A172 (cell line): Measurements from ENCODE around the gene NOC2L. TPM values are rescaled to one million over a fixed set of nuclear protein-coding genes. Genes with fewer than 3 reads are reported as not detected.

Experiments
- DNase-seq: peaks from one replicate; pipeline ENCODE4 v3.0.0-alpha.2; 2015; ENCODE audit warnings: low spot score
- total RNA-seq: library from RNA; depleted of rRNA; stranded (reverse); fragments of >200 nt; shearing (Covaris generic); gene quantifications from 2 replicates; pipeline ENCODE4 v1.2.3, GENCODE V29; 2014

NOC2L gene
- total RNA-seq, 1 experiment from 2014 or later = 68.7 TPM

DNA sequence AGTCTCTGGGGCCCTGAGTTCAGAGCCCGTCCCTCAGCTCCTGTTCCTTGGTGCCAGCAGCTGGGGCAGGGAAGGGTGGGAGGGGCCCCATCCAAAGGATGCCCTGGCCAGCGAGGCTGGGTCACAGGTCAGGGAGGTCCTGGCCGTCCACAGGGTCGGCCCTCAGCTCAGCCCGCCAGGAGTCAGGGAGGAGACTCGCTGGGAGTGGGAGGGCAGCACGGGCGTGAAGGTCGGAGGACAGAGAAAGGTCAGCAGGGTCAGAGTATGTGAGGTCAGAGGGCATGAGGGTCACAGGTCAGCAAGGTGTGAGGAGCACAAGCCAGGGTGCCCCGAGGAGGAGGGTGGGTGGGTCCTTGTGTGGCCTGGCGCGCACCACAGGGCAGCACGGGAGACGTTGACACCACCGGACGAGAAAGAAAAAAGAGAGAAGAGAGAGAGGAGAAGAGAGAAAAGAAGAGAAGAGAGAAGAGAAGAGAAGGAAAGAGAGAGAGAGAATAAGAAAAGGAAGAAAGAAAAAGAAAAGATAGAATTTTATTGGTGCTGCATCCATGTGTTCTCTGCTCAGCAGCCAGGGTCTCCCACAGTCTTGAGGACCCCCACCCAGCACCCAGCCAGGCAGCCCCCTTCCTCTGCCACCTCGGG, 15.8 kb upstream of the NOC2L start:
- DNase-seq = no peak

DNA sequence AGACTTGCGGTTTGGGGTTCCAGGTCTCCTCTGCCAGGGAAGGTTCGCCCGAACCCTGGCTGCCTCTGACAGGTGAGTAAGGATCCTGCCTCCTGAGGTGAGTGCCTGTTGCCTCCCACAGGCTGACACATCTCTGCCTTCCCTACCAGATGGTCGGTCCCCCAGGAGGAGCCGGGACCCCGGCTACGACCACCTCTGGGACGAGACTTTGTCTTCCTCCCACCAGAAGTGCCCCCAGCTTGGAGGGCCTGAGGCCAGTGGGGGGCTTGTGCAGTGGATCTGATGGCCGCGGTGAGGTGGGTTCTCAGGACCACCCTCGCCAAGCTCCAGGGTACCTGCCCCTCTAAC, 15.2 kb upstream of the NOC2L start:
- no peak for DNase-seq

DNA sequence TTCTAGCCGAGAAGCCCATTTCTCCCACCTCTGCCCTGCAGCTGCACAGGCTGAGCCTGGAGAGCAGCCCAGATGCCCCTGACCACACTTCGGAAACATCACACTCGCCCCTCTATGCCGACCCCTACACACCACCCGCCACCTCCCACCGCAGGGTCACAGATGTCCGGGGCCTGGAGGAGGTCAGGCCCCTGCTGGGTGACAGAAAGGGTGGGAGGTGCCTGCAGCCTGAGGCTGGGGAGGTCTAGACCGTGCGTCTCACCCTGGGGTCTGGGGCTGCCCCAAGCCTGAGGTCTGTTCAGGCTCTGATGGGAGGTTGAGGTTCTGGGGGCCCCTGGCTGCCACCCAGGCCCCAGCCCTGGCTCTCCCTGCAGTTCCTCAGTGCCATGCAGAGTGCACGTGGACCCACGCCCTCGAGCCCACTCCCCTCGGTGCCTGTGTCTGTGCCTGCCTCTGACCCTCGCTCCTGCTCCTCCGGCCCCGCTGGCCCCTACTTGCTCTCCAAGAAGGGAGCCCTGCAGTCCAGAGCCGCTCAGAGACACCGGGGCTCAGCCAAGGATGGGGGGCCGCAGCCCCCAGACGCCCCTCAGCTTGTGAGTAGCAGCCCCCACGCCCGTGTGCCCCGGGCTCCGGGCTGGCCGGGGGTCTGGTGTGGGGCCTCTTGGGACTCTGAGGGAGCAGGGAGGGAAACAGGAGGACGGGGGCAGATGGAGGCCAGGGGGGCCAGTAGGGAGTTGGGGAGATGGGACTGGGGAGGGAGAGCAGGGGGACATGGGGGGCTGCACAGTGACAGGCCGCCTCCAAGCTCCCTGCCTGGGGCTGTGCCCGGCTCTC, 14.6 kb upstream of the NOC2L start:
- DNase-seq = no peak

DNA sequence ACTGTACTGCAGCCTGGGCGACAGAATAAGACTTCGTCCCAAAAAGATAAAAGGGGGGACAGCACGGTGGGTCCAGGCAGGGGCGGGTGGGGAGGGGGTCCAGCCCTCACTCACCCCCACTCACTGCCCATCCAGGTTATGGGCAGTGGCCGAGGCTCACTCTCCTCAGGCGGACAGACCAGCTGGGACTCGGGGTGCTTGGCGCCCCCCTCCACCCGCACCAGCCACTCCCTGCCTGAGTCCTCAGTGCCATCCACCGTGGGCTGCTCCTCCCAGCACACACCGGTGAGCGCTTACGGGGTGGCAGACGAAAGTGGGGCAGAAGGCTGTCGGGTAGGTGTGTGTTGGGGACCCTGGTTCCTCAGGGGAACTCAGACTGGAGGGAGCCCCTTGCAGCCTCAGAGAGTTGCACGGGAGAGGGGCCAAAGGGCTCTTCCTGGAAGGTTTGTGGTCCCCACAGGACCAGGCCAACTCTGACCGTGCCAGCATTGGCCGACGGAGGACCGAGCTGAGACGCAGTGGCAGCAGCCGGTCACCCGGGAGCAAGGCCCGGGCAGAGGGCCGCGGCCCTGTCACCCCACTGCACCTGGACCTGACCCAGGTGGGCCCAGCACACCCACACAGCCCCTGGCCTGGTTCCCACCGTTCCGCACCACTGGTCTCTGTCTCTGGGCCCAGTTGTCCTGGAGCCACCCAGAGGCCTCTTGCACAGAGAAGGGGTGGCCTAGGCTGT, 13.8 kb upstream of the NOC2L start:
- DNase-seq = no peak

DNA sequence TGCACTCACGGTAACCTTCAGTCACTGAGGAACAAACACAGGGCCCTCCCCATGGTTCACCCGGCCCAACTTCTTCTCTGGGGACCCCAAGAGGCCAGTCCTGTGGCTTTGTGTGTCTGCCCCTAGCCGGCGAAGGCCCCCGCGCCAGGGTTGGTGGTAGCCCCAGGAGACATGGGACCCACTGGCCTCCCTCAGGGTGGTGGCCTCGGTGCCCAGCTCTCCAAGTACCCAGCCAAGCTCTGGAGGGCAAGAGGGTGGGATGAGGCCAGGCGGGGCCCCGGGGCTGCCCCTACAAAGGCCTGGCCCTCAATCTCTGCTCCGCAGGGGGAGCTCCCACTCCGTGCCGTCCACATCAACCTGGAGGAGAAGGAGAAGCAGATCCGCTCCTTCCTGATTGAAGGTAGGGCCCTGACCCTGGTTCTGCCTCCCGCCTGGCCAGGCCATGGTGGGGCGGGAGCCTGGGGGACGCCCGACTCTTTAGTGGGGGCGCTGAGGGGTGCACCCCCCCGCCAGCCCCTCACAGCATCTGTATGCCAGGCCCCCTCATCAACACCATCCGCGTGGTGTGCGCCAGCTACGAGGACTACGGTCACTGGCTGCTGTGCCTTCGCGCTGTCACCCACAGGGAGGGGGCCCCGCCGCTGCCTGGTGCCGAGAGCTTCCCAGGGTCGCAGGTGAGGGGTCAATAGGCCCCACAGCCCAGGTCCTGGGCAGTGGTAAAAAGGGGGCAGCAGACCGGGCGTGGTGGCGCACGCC, 12.9 kb upstream of the NOC2L start:
- DNase-seq = no peak

DNA sequence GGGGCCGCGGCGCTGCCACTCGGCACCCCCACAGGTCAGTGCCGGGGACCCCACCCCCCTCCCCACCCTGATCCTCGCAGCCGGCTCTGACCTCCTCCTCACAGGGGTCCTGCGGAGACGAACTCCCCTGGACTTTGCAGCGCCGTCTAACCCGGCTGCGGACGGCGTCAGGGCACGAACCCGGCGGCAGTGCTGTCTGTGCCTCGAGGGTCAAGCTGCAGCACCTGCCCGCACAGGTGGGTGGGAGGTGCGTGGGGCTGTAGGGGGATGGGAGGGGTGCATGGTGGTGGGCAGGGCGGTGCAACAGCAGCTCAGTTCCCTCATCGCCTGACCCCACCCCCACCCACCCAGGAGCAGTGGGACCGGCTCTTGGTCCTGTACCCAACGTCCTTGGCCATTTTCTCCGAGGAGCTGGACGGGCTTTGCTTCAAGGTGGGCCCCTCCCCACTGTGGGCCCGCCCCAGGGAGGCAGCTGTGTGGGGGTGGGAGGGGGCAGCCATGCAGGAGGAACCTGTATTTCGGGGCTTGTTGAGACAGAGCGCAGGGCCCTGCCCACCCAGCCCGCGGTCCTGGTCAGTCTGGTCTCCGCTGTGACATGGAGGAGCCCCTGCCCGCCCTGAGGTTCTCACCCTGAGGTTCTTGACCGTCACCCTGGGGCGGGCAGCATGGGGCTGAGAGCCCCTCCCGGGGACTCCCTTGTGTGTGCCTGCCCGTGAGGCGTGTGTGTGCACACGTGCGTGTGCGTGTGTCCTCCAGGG, 12.1 kb upstream of the NOC2L start:
- DNase-seq = no peak

DNA sequence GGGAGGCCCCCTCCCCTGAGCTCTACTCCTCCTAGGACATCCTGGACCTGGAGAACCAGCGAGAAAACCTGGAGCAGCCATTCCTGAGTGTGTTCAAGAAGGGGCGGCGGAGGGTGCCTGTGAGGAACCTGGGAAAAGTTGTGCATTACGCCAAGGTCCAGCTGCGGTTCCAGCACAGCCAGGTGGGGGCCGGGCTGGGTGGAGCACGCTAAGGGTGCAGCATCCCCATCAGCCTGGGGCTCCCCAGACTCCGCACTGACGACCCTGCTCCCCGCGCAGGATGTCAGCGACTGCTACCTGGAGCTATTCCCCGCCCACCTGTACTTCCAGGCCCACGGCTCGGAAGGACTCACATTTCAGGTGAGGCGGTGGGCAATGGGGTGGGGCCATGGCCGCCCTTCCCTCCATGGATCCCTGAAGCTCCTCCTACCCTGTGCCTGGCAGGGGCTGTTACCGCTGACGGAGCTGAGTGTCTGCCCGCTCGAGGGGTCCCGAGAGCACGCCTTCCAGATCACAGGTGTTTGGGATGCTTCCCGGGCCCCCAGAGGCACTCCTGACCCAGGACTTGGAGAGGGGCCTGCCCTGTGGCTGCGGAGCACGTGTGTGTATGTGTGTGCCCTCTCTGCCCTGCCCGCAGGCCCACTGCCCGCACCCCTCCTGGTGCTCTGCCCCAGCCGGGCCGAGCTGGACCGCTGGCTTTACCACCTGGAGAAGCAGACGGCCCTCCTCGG, 11.4 kb upstream of the NOC2L start:
- no peak for DNase-seq

DNA sequence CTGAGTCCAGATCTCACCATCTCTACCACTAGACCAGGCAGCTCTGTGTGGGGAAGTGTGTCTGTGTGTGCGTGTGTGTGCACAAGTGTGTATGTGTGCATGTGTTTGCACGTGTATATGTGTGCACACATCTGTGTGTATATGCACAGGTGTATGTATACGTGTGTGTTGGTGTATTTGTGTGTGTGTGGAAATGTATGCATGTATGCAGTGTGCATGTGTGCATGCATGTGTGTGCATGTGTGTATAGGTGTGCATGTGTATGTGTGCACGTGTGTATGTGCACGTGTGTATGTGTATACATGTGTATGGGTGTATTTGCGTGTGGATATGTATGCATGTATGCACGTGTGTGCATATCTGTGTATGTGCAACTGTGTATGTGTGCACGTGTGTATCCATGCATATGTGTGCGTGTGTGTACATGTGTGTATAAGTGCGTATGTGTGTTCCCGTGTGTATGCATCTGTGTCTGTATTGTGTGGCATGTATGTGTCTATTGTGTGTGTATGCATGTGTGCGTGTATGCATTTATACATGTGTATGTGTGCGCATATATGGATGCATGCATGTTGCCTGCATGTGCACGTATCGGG, 10.3 kb upstream of the NOC2L start:
- no peak for DNase-seq

DNA sequence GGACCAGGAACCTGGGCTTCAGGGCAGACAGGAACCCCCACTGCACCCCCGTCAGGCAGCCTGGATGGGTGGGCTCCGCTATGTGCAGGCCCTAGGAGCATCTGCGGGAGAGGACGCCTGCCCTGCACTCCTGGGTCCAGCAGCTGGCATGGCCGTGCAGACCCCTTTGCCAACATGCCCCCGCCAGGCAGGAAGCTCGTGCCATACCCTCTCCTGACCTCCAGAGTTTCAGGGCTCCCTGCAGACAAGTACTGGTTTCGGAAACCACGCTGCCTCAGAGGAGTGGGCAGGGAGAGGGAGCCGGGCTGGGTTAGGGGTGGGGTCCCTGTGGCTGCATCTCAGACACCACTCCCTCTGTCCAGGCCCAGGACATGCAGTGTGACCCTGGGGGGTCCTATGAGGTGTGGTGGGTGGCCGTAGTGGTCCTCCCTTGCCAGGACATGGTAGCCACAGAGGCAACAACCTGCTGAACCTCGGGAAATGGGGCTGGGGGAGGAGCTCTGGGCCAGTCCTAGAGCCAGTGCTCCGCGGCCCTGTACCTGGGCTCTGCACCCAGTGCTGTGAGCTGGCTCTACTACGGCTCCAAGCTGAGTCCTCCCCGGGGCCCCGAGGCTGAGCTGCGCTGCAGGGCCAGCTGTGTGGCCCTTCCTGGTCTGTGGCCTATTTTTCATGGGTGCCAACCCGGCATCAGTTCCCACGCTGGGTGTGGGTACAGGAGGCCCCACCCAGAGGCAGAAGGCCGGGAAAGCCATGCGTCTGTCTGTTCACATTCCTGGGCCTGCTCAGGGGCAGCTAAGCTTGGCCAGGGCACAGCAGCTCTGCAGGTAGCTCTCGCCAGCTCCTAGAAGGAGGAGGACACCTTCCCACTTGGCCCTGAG, 8.6 kb upstream of the NOC2L start:
- no peak for DNase-seq

DNA sequence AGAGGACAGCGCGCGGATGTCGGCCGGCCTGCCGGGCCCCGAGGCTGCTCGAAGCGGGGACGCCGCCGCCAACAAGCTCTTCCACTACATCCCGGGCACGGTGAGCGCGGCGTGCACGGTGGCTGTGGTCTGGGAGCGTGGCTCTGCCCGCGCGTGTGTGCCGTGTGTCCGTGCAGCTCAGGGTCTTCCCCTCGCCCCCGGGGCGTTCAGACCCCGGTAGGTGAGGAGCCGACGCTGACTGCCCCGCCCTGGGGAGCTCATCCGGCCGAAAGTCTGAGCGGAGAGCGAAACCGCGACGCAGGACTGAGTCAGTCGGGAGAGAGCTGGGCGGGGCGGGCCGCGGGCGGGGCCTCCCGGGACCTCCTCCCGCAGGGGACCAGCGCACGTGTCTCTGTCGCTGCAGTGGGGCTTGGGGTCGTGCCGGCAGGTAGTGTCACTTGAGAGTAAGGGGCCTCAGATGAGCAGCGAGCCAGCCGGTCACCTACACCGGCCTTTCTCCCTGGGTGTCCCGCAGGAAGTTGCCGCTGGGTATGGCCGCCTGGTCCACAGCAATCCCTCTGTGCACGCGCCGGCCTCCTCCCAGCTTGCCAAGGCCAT, 7.7 kb upstream of the NOC2L start:
- DNase-seq = peak; percentile 42

DNA sequence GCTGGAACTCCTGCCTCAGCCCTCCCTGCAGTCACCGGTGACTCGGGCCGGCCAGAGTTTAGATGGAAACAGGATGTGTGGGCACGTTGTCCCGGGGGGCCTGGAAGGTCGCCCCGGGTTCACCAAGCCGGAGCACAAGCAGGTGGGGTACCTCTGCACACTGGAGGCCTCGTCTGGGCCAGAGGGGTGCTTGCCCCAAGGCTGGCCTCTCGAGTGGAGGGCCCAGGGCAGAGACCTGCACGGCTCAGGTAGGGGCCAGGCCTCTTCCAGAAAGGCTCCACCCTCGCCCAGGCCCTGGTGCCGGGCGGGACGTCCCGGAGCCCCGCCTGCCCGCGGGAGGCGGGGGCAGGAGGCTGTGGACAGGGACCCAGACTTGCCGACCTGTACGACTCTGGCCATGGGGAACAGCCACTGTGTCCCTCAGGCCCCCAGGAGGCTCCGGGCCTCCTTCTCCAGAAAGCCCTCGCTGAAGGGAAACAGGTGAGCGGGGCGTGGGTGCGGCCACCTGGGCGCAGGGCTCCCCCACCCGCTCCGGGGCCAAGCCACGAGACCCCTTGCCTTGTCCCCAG, 7.2 kb upstream of the NOC2L start, which contains the start of gene PLEKHN1:
TSS of gene PLEKHN1 (plus strand) at position 348 of the 569 bp plus-strand sequence. CDS start at position 398, 50 bp downstream.
- peak; percentile 62 for DNase-seq

DNA sequence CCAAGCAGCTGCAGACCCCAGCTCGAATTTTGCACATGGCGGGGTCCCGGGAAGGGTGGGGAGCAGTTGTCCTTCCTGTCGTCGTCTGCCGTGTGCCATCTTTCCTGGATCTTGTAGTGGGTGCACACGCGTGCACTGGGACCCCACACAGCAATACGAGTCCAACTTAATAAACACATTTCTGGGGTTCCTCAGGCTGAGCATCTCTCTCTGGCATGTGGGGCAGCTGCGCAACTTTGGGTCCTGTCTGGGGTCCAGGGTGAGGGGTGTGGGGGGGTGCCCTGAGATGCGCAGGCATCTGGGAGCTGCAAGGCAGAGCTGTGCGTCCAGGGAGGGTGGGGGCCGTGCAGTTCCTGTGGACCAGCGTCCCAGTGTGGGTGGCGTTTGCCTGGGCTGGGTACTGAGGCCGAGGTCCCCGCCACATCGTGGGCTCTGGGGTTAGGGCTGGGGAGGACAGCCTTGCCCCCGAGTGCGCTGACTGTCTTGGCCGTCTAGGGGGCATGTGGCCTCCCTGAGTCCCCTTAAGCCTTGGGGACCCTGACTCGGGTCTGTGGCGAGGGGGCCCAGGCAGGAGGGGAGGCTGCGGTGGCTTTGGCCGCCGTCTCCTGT, 6.6 kb upstream of the NOC2L start:
- DNase-seq = no peak

DNA sequence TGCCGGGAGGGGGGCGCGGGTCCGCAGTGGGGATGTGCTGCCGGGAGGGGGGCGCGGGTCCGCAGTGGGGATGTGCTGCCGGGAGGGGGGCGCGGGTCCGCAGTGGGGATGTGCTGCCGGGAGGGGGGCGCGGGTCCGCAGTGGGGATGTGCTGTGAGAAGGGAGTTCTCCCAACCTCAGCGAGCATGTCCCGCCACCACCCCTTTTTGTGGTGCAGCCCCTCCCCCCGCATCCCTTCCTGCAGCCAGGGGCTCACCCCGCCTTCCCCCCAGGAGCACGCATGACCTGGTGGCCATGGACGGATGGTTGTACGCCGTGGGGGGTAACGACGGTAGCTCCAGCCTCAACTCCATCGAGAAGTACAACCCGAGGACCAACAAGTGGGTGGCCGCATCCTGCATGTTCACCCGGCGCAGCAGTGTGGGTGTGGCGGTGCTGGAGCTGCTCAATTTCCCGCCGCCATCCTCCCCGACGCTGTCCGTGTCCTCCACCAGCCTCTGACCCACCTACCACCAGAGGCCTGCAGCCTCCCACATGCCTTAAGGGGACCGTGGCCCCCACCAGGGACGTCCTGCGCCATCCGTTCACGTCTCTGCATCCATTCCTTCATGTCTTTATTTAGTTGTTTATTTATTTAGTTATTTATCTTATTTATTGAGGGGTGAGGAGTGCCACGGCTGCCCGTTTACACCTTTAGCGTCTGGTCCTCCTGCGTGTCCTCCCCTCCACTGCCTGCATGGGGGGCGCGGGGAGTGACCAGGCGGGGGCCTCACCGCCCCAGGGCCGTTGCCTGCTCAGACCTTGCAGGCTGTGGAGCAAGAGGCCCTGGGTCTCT, 5.9 kb upstream of the NOC2L start:
- no peak for DNase-seq

DNA sequence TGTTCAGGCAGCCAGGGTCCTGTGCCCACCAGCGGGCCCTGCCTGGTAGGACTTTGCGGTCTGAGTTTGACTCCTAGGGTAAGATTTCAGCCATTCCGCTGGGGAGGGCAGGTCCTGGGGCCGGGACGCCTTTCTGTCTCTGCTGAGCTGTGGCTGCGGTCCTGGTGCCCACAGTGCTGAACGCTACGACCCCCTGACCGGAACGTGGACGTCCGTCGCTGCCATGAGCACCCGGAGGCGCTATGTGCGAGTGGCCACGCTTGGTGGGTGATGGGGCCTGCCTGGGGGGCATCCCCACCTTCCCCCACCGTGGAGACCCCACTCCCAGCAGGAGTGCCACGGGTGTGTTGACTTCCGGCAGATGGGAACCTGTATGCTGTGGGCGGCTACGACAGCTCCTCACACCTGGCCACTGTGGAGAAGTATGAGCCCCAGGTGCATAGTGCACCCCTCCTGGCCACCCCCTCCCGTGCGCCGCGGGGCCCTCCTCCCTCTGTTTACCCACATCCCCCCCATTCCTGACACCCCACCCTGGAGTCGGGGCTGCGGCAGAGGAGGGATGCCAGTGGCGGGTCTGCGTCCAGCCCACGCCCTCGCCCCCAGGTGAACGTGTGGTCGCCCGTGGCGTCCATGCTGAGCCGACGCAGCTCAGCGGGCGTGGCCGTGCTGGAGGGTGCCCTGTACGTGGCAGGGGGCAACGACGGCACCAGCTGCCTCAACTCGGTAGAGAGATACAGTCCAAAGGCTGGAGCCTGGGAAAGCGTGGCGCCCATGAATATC, 4.9 kb upstream of the NOC2L start:
- no peak for DNase-seq

DNA sequence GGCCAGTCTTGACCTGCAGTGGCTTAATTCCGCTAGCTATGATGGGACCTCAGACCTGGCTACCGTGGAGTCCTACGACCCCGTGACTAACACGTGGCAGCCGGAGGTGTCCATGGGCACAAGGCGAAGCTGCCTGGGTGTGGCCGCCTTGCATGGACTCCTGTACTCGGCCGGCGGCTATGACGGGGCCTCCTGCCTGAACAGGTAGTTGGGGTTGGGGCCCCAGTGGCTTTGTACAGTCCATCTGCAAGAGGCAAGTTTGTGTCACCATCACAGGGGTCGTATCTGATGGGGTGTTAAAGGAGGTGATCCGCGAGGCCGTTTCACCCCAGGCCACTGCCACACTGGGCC, 4.2 kb upstream of the NOC2L start:
- DNase-seq = no peak
